ENCODE results near the gene IL19. TPM values are rescaled to one million over a fixed set of nuclear protein-coding genes. Genes with fewer than 3 reads are reported as not detected.

IL19 gene
- total and polyA plus RNA-seq, 2 experiments from 2014 or later = 0.37 TPM; not detected in 1

DNA sequence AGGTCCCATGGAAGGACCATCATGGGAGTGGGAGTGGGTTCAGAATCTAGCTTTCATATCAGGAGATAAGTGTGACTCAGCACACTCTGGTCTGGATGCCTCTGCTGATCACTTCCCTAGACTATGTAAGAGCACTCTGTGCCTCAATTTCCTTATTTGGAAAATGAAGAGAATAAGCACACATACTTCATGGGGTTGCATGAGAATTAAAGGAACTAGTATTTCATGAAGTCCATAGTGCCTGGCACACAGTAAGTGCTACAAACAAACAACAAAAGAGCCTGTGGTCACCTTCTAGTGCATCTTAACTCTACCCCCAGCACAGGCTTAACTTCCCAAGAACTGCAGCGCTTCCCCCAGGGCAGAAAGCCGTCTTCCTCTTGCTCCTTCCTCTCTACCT lies 85.3 kb downstream of the IL19 start:
- Histone ChIP-seq H3K4me1 (ENCODE audit: insufficient read depth) (no peaks in the 10 kb centered on the region), H3K36me3 (replicated peaks; ENCODE audit: insufficient read depth, low read depth) (no peaks in the 10 kb centered on the region), H3K9me2 (replicated peaks; ENCODE audit: insufficient read depth) (no peaks in the 10 kb centered on the region), H4K20me1 (ENCODE audit: insufficient read depth, poor library complexity, severe bottlenecking) (no peaks in the 10 kb centered on the region), H3K9me3 (ENCODE audit: low read depth) (no peaks in the 10 kb centered on the region), H3K4me2 (no peak overlapping the region), H3K27ac (no peak overlapping the region), H3K79me2 (no peaks in the 10 kb centered on the region), H2AFZ (no peak overlapping the region), H3K4me3 (no peak overlapping the region), H3K27me3 (peaks cover 7% of the 10 kb centered on the region)
- DNase-seq (ENCODE audit: low spot score) = no peak
- TF ChIP-seq, protein P1, sequence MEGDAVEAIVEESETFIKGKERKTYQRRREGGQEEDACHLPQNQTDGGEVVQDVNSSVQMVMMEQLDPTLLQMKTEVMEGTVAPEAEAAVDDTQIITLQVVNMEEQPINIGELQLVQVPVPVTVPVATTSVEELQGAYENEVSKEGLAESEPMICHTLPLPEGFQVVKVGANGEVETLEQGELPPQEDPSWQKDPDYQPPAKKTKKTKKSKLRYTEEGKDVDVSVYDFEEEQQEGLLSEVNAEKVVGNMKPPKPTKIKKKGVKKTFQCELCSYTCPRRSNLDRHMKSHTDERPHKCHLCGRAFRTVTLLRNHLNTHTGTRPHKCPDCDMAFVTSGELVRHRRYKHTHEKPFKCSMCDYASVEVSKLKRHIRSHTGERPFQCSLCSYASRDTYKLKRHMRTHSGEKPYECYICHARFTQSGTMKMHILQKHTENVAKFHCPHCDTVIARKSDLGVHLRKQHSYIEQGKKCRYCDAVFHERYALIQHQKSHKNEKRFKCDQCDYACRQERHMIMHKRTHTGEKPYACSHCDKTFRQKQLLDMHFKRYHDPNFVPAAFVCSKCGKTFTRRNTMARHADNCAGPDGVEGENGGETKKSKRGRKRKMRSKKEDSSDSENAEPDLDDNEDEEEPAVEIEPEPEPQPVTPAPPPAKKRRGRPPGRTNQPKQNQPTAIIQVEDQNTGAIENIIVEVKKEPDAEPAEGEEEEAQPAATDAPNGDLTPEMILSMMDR (IDR thresholded peaks at IDR 0.05; ENCODE audit: poor library complexity) = no peak
- TF ChIP-seq EZH2phosphoT487 (IDR thresholded peaks at IDR 0.05; ENCODE audit: low read depth, severe bottlenecking, unreplicated experiment) (no peak), EZH2 (IDR thresholded peaks at IDR 0.05; ENCODE audit: borderline replicate concordance) (no peak)
- 92% methylated on average over 2 of the region's 2 CpGs for WGBS (ENCODE audit: low lambda C conversion rate, missing lambda C conversion rate)

DNA sequence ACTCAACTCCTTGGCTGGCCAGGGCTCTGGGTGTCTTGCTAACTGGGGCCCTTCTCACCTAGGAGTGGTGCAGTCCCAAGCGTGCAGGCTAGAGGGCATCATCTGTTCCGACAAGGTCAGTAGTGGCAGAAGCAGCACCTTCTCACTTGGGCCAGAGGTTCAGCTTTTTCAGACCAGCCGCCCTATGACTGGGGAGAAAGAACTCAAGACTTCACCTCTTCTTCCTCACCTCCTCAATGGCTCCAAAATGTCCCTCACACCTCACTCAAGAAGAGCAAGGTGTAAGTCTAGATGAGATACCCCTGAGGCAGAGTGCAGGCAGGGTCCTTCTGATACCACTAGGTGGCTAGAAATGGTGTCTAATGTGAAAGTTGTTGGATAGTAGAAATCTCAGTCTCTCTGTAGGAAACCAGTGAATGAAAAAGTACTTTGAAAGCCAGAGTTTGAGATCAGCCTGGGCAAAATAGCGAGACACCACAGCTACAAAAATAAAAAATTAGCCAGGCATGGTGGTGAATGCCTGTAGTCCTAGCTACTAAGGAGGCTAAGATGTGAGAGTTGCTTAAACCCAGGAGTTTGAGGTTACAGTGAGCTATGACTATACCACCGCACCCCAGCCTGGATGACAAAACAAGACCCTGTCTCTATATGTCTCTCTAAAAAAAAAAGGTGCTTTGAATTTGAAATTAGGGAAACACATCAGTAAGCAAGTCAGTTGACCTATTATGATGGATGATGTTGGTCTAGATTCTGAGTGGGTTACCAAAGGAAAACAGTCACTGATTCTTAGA lies 86.3 kb downstream of the IL19 start:
- no peak for DNase-seq (ENCODE audit: low spot score)
- no peak overlapping the region for H3K27ac ChIP-seq
- no peaks in the 10 kb centered on the region for H4K20me1 ChIP-seq (ENCODE audit: insufficient read depth, poor library complexity, severe bottlenecking)
- H3K36me3 ChIP-seq (replicated peaks; ENCODE audit: insufficient read depth, low read depth) = no peaks in the 10 kb centered on the region
- no peak overlapping the region for H3K4me3 ChIP-seq
- no peak overlapping the region for H2AFZ ChIP-seq
- no peak overlapping the region for H3K4me2 ChIP-seq
- WGBS (ENCODE audit: low lambda C conversion rate, missing lambda C conversion rate) = 89% methylated on average over 5 of the region's 5 CpGs
- H3K27me3 ChIP-seq = peaks cover 10% of the 10 kb centered on the region
- no peaks in the 10 kb centered on the region for H3K9me2 ChIP-seq (replicated peaks; ENCODE audit: insufficient read depth)
- H3K9me3 ChIP-seq (ENCODE audit: low read depth) = no peaks in the 10 kb centered on the region
- H3K79me2 ChIP-seq = no peaks in the 10 kb centered on the region
- H3K4me1 ChIP-seq (ENCODE audit: insufficient read depth) = no peaks in the 10 kb centered on the region
- no peak for TF ChIP-seq EZH2 (IDR thresholded peaks at IDR 0.05; ENCODE audit: borderline replicate concordance)
- TF ChIP-seq, protein P1 (IDR thresholded peaks at IDR 0.05; ENCODE audit: poor library complexity) = peak; percentile 13

DNA sequence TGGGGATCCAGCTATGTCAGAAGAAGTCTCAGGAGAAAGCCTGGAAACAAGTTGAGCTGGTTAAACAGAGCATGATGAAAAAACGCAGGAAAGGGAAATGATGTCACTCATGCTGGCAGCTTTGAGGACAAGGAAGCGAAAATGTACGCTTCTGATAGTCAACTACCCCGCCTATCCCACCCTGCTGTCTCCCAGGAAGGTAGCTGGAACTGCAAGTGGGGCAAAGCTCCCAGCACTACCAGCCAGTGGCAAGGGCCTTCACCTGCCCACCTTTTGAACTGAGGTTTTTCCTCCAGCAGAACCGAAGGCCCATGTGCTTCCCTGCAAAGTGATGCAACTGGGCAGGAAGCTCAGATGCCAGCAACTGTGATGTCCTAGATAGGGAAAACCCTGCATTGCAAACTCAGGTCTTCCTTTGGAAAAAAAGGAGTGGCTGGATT lies 88.5 kb downstream of the IL19 start:
- H3K9me2 ChIP-seq (replicated peaks; ENCODE audit: insufficient read depth) = no peaks in the 10 kb centered on the region
- H3K27ac ChIP-seq = no peak overlapping the region
- no peaks in the 10 kb centered on the region for H3K9me3 ChIP-seq (ENCODE audit: low read depth)
- peaks cover 16% of the 10 kb centered on the region for H3K27me3 ChIP-seq
- no peaks in the 10 kb centered on the region for H3K4me1 ChIP-seq (ENCODE audit: insufficient read depth)
- 93% methylated on average over 5 of the region's 5 CpGs for WGBS (ENCODE audit: low lambda C conversion rate, missing lambda C conversion rate)
- H3K79me2 ChIP-seq = no peaks in the 10 kb centered on the region
- no peak overlapping the region for H2AFZ ChIP-seq
- DNase-seq (ENCODE audit: low spot score) = no peak
- H3K4me2 ChIP-seq = no peak overlapping the region
- H4K20me1 ChIP-seq (ENCODE audit: insufficient read depth, poor library complexity, severe bottlenecking) = no peaks in the 10 kb centered on the region
- H3K4me3 ChIP-seq = no peak overlapping the region
- H3K36me3 ChIP-seq (replicated peaks; ENCODE audit: insufficient read depth, low read depth) = no peaks in the 10 kb centered on the region
- TF ChIP-seq EZH2phosphoT487 (IDR thresholded peaks at IDR 0.05; ENCODE audit: low read depth, severe bottlenecking, unreplicated experiment) (no peak), EZH2 (IDR thresholded peaks at IDR 0.05; ENCODE audit: borderline replicate concordance) (no peak)
- TF ChIP-seq, protein P1 (IDR thresholded peaks at IDR 0.05; ENCODE audit: poor library complexity) = no peak

Measured in hepatocyte (in vitro differentiated cells).